OCI-LY3 (cell line): ENCODE results near the gene SPATA16.
A peak's percentile ranks its signal among the peaks of the same experiment; 100 is the strongest.
"Not testable (repeated sequence)": the region's sequence is repeated elsewhere in the genome, so short reads cannot be mapped to it uniquely, and the experiment has no call there.

Source experiments
- H2AFZ ChIP-seq: fragments of 200-600, 300-600 bp; shearing (Covaris generic); 2 replicates; pipeline ENCODE4 v1.6.0; 2014; ENCODE audit warnings: antibody characterized with exemption, low read depth, low read length
- H3K27ac ChIP-seq: fragments of 200-600, 300-600 bp; sonication (generic); 2 replicates; pipeline ENCODE4 v1.5.1; 2014; ENCODE audit warnings: mild to moderate bottlenecking, low read length, moderate library complexity, mixed read lengths
- H3K27me3 ChIP-seq: fragments of 200-600, 300-600 bp; sonication (generic); 2 replicates; pipeline ENCODE4 v1.6.1; 2014; ENCODE audit warnings: low read depth, low read length, mixed read lengths
- H3K36me3 ChIP-seq: fragments of 200-600, 300-600 bp; sonication (generic); replicated peaks from 2 replicates; pipeline ENCODE3; 2014; ENCODE audit warnings: low read depth, low read length, mixed read lengths
- H3K4me1 ChIP-seq: fragments of 300-600, 200-600 bp; sonication (generic); 2 replicates; pipeline ENCODE4 v1.6.1; 2014; ENCODE audit warnings: low read length, mixed read lengths
- H3K4me2 ChIP-seq: fragments of 200-600, 300-600 bp; sonication (generic); 2 replicates; pipeline ENCODE4 v1.6.1; 2014; ENCODE audit warnings: low read length, mixed read lengths
- H3K4me3 ChIP-seq: fragments of 300-600, 200-600 bp; sonication (generic); 2 replicates; pipeline ENCODE4 v1.5.1; 2014; ENCODE audit warnings: antibody characterized with exemption, mild to moderate bottlenecking, low read length, moderate library complexity
- H3K79me2 ChIP-seq: fragments of 300-600, 200-600 bp; shearing (Covaris generic); 2 replicates; pipeline ENCODE4 v1.6.1; 2014; ENCODE audit warnings: mild to moderate bottlenecking, low read length, mixed read lengths
- H3K9ac ChIP-seq: fragments of 300-600, 200-600 bp; shearing (Covaris generic); 2 replicates; pipeline ENCODE4 v1.6.0; 2014; ENCODE audit warnings: mild to moderate bottlenecking, low read length, moderate library complexity
- H3K9me3 ChIP-seq: fragments of 200-600, 300-600 bp; shearing (Covaris generic); 2 replicates; pipeline ENCODE4 v1.6.1; 2014; ENCODE audit warnings: low read length, mixed read lengths; ENCODE audit not compliant: insufficient read depth
- H4K20me1 ChIP-seq: fragments of 200-600, 300-600 bp; sonication (generic); 2 replicates; pipeline ENCODE4 v1.6.1; 2016; ENCODE audit warnings: low read length, mixed read lengths; ENCODE audit not compliant: insufficient read depth
- EZH2phosphoT487 ChIP-seq: fragments of 200-600 bp; shearing (Covaris generic); IDR thresholded peaks from 2 replicates; pipeline ENCODE4 v1.6.1; 2018; ENCODE audit warnings: antibody characterized with exemption, mixed run types, low read depth
- TF ChIP-seq, protein P1 (sequence below): fragments of 200-600, 300-600 bp; sonication (generic); IDR thresholded peaks from 2 replicates; pipeline ENCODE4 v1.5.1; 2014; ENCODE audit warnings: antibody characterized with exemption, low read length, low read depth

SPATA16 gene

DNA sequence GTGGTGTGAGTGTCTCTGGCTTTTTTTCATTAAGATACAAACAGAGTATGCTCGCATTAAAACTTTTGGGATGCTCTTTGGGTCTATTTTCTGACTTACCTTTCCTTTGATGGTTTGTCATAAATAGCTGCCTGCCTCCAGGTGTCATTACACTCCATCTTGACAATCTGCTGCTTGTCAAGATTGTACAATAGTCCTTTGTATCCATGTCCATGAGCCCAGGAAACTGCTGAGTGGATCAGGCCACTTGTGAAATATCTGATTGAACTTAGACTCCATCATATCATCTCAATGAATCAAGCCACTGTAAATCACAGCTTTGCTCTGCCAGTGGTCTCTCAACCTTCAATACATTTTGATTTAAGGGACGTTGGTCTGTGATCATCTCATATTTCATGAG lies 255.3 kb downstream of the SPATA16 start:
- Histone ChIP-seq H2AFZ (no peak overlapping the region), H3K27ac (no peak overlapping the region), H3K4me3 (no peak overlapping the region), H4K20me1 (no peaks in the 10 kb centered on the region), H3K27me3 (no peaks in the 10 kb centered on the region), H3K9me3 (no peaks in the 10 kb centered on the region), H3K4me2 (no peak overlapping the region), H3K9ac (no peak overlapping the region), H3K4me1 (no peaks in the 10 kb centered on the region), H3K79me2 (no peaks in the 10 kb centered on the region), H3K36me3 (no peaks in the 10 kb centered on the region)
- no peak for TF ChIP-seq EZH2phosphoT487
- TF ChIP-seq, protein P1, sequence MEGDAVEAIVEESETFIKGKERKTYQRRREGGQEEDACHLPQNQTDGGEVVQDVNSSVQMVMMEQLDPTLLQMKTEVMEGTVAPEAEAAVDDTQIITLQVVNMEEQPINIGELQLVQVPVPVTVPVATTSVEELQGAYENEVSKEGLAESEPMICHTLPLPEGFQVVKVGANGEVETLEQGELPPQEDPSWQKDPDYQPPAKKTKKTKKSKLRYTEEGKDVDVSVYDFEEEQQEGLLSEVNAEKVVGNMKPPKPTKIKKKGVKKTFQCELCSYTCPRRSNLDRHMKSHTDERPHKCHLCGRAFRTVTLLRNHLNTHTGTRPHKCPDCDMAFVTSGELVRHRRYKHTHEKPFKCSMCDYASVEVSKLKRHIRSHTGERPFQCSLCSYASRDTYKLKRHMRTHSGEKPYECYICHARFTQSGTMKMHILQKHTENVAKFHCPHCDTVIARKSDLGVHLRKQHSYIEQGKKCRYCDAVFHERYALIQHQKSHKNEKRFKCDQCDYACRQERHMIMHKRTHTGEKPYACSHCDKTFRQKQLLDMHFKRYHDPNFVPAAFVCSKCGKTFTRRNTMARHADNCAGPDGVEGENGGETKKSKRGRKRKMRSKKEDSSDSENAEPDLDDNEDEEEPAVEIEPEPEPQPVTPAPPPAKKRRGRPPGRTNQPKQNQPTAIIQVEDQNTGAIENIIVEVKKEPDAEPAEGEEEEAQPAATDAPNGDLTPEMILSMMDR: no peak

DNA sequence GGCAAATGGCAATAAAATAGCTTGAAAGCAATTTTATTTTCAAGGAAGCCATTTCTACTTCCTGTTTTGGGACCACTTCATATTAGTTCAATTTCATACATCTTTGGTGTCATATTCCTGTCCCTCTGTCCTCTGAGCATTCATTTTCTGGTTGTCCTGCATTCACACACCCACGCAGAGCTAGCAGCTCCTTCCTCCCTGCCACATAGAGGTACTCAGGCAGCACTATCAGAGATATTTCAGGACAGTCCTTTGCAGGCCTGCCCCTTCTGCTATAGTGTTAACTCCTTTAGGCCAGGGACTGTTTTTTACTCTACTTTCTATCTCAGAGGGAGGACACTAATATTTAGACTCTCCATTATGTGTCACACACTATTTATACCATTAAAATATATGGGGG lies 258.5 kb downstream of the SPATA16 start:
- H3K9me3 ChIP-seq: no peaks in the 10 kb centered on the region
- TF ChIP-seq, protein P1: no peak
- TF ChIP-seq EZH2phosphoT487: no peak

DNA sequence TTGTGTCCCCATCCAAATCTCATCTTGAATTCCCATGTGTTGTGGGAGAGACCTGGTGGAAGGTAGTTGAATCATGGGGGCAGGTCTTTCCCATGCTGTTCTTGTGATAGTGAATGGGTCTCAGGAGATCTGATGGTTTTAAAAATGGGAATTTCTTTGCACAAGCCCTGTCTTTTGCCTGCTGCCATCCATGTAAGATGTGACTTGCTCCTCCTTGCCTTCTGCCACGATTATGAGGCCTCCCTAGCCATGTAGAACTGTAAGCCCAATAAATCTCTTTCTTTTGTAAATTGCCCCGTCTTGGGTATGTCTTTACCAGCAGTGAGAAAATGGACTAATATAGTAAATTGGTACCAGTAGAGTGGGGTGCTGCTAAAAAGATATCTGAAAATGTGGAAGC lies 261.7 kb downstream of the SPATA16 start:
- not testable (repeated sequence) for H3K36me3 ChIP-seq, H3K27me3 ChIP-seq, H4K20me1 ChIP-seq, H3K9me3 ChIP-seq, H3K4me3 ChIP-seq, H2AFZ ChIP-seq, H3K4me1 ChIP-seq, H3K27ac ChIP-seq, H3K9ac ChIP-seq, H3K4me2 ChIP-seq, H3K79me2 ChIP-seq

More for the DNA sequence above, 258.5 kb downstream of the SPATA16 start:
- Histone ChIP-seq H2AFZ (0 out of 2 replicates have a peak overlapping the region, but pooled peaks have one; percentile 31), H4K20me1 (no peaks in the 10 kb centered on the region), H3K4me2 (no peak overlapping the region), H3K36me3 (no peaks in the 10 kb centered on the region), H3K4me1 (no peaks in the 10 kb centered on the region), H3K27me3 (no peaks in the 10 kb centered on the region), H3K79me2 (no peaks in the 10 kb centered on the region), H3K27ac (no peak overlapping the region), H3K4me3 (no peak overlapping the region), H3K9ac (no peak overlapping the region)

DNA sequence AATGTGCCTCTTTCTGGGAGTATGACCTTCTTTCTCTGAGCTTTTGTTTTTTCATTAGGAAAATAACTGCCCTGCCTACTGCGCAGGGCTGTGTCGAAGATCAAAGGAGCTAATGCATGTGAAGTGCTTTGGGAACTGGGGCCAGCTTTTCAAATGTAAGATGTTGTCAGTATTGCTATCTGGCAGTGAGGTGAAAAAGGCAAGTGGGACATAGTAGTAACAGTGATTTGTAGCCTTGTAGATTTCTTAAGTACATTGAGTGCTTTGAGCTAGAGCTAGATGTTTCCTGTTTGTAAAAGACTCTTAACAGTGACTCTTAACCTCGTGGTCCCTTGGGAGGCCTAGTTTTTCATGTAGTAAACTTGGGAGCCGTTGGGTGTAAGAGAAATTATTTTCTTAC lies 264.0 kb downstream of the SPATA16 start:
- Histone ChIP-seq H4K20me1 (no peaks in the 10 kb centered on the region), H3K4me3 (no peak overlapping the region), H3K36me3 (no peaks in the 10 kb centered on the region), H2AFZ (no peak overlapping the region), H3K4me2 (no peak overlapping the region), H3K9ac (no peak overlapping the region), H3K9me3 (no peaks in the 10 kb centered on the region), H3K27me3 (no peaks in the 10 kb centered on the region), H3K4me1 (no peaks in the 10 kb centered on the region), H3K27ac (no peak overlapping the region), H3K79me2 (no peaks in the 10 kb centered on the region)
- TF ChIP-seq, protein P1: no peak
- no peak for TF ChIP-seq EZH2phosphoT487

DNA sequence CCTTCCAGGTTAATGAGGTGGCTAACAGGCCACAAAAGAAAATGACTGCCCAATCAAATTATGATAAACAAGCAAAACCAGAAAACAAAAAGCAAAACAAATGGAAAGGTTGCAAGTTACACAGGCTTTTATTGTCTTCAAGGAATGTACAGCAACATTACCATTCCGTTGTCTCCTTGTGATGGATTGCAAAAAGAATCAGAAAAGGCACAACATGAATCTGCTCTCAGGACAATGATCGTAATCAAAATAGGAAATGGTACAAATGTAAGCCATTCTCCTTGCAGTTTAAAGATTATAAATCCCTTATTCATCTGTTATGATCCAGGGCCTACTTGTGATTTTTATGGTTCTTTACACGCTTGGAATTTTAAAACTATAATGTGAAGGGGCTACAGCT lies 264.7 kb downstream of the SPATA16 start:
- no peak overlapping the region for H3K27ac ChIP-seq
- H3K79me2 ChIP-seq: no peaks in the 10 kb centered on the region
- no peak overlapping the region for H3K4me3 ChIP-seq
- no peak for TF ChIP-seq EZH2phosphoT487
- TF ChIP-seq, protein P1: no peak
- no peaks in the 10 kb centered on the region for H3K36me3 ChIP-seq
- H4K20me1 ChIP-seq: no peaks in the 10 kb centered on the region
- no peaks in the 10 kb centered on the region for H3K4me1 ChIP-seq
- no peaks in the 10 kb centered on the region for H3K27me3 ChIP-seq
- no peak overlapping the region for H3K4me2 ChIP-seq
- H3K9me3 ChIP-seq: no peaks in the 10 kb centered on the region
- no peak overlapping the region; the same call in 1 of the 2 replicates for H2AFZ ChIP-seq
- no peak overlapping the region for H3K9ac ChIP-seq
